Nephron (organoid): ENCODE data around the gene NGLY1.

Experiments
- H3K27ac Mint-ChIP-seq, 3 experiments: 2 replicates each; pipeline ENCODE4 v1.8.0; 2020; ENCODE audit warnings: mixed read lengths in 3 of 3, mild to moderate bottlenecking in 2 of 3, moderate library complexity in 1 of 3
- H3K27me3 Mint-ChIP-seq: 2 replicates; pipeline ENCODE4 v1.8.0; 2021; ENCODE audit warnings: low read depth, mild to moderate bottlenecking, moderate library complexity, mixed read lengths
- H3K36me3 Mint-ChIP-seq: 2 replicates; pipeline ENCODE4 v1.8.0; 2020; ENCODE audit warnings: low read depth, mixed read lengths
- H3K4me1 Mint-ChIP-seq: 2 replicates; pipeline ENCODE4 v1.8.0; 2020; ENCODE audit warnings: mixed read lengths
- H3K4me3 Mint-ChIP-seq, 3 experiments: 2 replicates each; pipeline ENCODE4 v1.8.0; 2020; ENCODE audit warnings: mild to moderate bottlenecking in 3 of 3, mixed read lengths in 3 of 3, moderate library complexity in 2 of 3
- H3K9me3 Mint-ChIP-seq: 2 replicates; pipeline ENCODE4 v1.8.0; 2020; ENCODE audit warnings: mixed read lengths
- CTCF ChIP-seq, 3 experiments: fragments of 200-600 bp; sonication (generic); IDR thresholded peaks; one replicate each; pipeline ENCODE4 v1.5.0; 2021; ENCODE audit warnings: antibody characterized with exemption in 3 of 3; ENCODE audit not compliant: unreplicated experiment in 3 of 3

The NGLY1 gene

DNA sequence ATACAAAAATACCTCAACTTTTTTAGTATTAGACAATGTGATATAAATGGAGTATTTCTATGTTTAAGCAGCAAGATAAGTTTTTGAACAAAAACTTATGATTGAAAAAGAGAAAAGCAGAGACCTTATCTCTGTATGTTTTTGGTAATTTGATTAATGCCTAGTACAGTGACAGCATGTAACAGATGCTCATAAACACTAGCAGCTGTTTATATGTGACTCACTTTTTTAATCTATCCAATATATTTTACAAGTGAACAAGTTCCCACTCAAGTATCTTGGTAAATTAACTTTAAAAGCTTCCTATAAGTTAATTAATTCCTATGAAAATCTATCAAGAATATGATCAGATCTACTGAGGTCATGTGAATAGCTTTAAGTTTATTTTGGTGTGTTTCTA, 55.1 kb downstream of the NGLY1 start:
- Mint-ChIP-seq H3K27me3 (no peaks in the 10 kb centered on the region), H3K9me3 (no peaks in the 10 kb centered on the region), H3K27ac (no peak overlapping the region), H3K4me1 (no peaks in the 10 kb centered on the region), H3K36me3 (peaks cover 45% of the 10 kb centered on the region), H3K4me3 (no peak overlapping the region)
- TF ChIP-seq CTCF (IDR thresholded peaks at IDR 0.05; ENCODE audit: unreplicated experiment in 3 of 3), result no peak

- no peak for TF ChIP-seq CTCF (IDR thresholded peaks at IDR 0.05; ENCODE audit: unreplicated experiment in 3 of 3)
- no peak overlapping the region for H3K27ac Mint-ChIP-seq
Observed at GRCh38 chr3:25727316-25727715, 55.9 kb downstream of the NGLY1 start.

GRCh38 chr3:25725810-25726209, 57.4 kb downstream of the NGLY1 start:
- H3K27ac Mint-ChIP-seq, result no peak overlapping the region
- H3K9me3 Mint-ChIP-seq, result no peaks in the 10 kb centered on the region
- peaks cover 39% of the 10 kb centered on the region for H3K36me3 Mint-ChIP-seq
- no peaks in the 10 kb centered on the region for H3K27me3 Mint-ChIP-seq
- no peaks in the 10 kb centered on the region for H3K4me1 Mint-ChIP-seq
- H3K4me3 Mint-ChIP-seq, result no peak overlapping the region
- no peak for TF ChIP-seq CTCF (IDR thresholded peaks at IDR 0.05; ENCODE audit: unreplicated experiment in 3 of 3)

More at GRCh38 chr3:25727316-25727715, 55.9 kb downstream of the NGLY1 start:
- no peaks in the 10 kb centered on the region for H3K4me1 Mint-ChIP-seq
- H3K4me3 Mint-ChIP-seq, result no peak overlapping the region
- H3K36me3 Mint-ChIP-seq, result peaks cover 43% of the 10 kb centered on the region
- no peaks in the 10 kb centered on the region for H3K27me3 Mint-ChIP-seq
- H3K9me3 Mint-ChIP-seq, result no peaks in the 10 kb centered on the region

GRCh38 chr3:25724948-25725645, 58.1 kb downstream of the NGLY1 start:
- Mint-ChIP-seq H3K27me3 (no peaks in the 10 kb centered on the region), H3K9me3 (no peaks in the 10 kb centered on the region), H3K4me1 (no peaks in the 10 kb centered on the region), H3K4me3 (no peak overlapping the region), H3K27ac (no peak overlapping the region), H3K36me3 (peaks cover 39% of the 10 kb centered on the region)
- TF ChIP-seq CTCF (IDR thresholded peaks at IDR 0.05; ENCODE audit: unreplicated experiment in 3 of 3), result no peak

DNA sequence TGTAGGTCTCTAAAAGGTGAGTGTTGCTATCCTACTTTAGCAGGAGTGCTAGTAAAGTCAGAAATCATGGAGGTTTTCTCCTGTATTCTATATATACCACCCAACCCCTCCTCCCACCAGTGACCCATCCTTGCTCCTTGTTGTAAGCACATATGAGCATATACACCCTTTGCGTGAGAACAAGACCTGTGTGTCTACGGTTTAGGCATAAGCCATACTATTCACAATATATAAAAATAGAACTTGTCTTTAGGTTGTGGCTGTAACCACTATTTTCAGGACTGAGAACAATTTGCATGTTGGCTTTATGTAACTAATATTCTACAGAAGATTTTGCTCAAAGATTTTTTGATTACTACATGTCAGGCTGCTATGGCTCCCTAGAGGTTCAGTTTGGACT, 59.4 kb downstream of the NGLY1 start:
- TF ChIP-seq CTCF (IDR thresholded peaks at IDR 0.05; ENCODE audit: unreplicated experiment in 3 of 3), result no peak
- H3K36me3 Mint-ChIP-seq, result peaks cover 34% of the 10 kb centered on the region
- H3K27ac Mint-ChIP-seq, result no peak overlapping the region
- no peaks in the 10 kb centered on the region for H3K9me3 Mint-ChIP-seq
- no peaks in the 10 kb centered on the region for H3K4me1 Mint-ChIP-seq
- no peaks in the 10 kb centered on the region for H3K27me3 Mint-ChIP-seq
- no peak overlapping the region for H3K4me3 Mint-ChIP-seq

- Mint-ChIP-seq H3K9me3 (peaks cover 9% of the 10 kb centered on the region), H3K4me1 (no peaks in the 10 kb centered on the region), H3K36me3 (peaks cover 17% of the 10 kb centered on the region), H3K27ac (no peak overlapping the region), H3K4me3 (no peak overlapping the region), H3K27me3 (no peaks in the 10 kb centered on the region)
- no peak for TF ChIP-seq CTCF (IDR thresholded peaks at IDR 0.05; ENCODE audit: unreplicated experiment in 3 of 3)
Observed at GRCh38 chr3:25719321-25719720, 63.9 kb downstream of the NGLY1 start.
